Measurements from ENCODE around the gene MXD1. TPM values are rescaled to one million over a fixed set of nuclear protein-coding genes. Genes with fewer than 3 reads are reported as not detected.

The MXD1 gene
- total and polyA plus RNA-seq, 9 of the 15 experiments (the other 6 are each of a cell fraction or from before 2014, with no cell fraction given): 6.7 to 35.9 (median 11.0) TPM

- TF ChIP-seq JUN (IDR thresholded peaks at IDR 0.05; ENCODE audit: borderline replicate concordance, low read depth, low read length) (0 out of 2 replicates have a peak, but pooled peaks have one; percentile 27), JUN (CRISPR knock-in tag; IDR thresholded peaks at IDR 0.05; ENCODE audit: borderline replicate concordance) (no peak), ZKSCAN3 (CRISPR knock-in tag; IDR thresholded peaks at IDR 0.05) (no peak), MITF (IDR thresholded peaks at IDR 0.05) (no peak), ELK3 (CRISPR knock-in tag; IDR thresholded peaks at IDR 0.05) (no peak), RHOXF2B (CRISPR knock-in tag; conservative IDR thresholded peaks at IDR 0.05) (no peak), RAD21 (CRISPR knock-in tag; conservative IDR thresholded peaks at IDR 0.05 in 1 of 2, IDR thresholded peaks at IDR 0.05 in 1 of 2) (peak in 1 of 2 experiments; percentile 12; a peak in 1 of 4 replicates), ZNF830 (CRISPR knock-in tag; IDR thresholded peaks at IDR 0.05) (no peak), NR2C2 (CRISPR knock-in tag; IDR thresholded peaks at IDR 0.05) (peak; percentile 77), NR2C2 (tag; IDR thresholded peaks at IDR 0.05) (peak; percentile 96), MXI1 (IDR thresholded peaks at IDR 0.05; ENCODE audit: low read depth, low read length) (no peak), MAZ (CRISPR knock-in tag; conservative IDR thresholded peaks at IDR 0.05 in 1 of 2, IDR thresholded peaks at IDR 0.05 in 1 of 2) (peak in 1 of 2 experiments; percentile 62; a peak in 1 of 4 replicates), RNF2 (IDR thresholded peaks at IDR 0.05) (peak; percentile 87), CEBPB (tag; IDR thresholded peaks at IDR 0.05) (no peak), CREB3L1 (IDR thresholded peaks at IDR 0.05; ENCODE audit: borderline replicate concordance, low read depth) (peak; percentile 55; the same call in 1 of the 2 replicates), HINFP (tag; conservative IDR thresholded peaks at IDR 0.05; ENCODE audit: low read depth) (peak; percentile 60; the same call in 1 of the 2 replicates), L3MBTL2 (IDR thresholded peaks at IDR 0.05) (peak; percentile 57), CHD4 (IDR thresholded peaks at IDR 0.05; ENCODE audit: insufficient read depth, insufficient replicate concordance, low read depth, low read length, poor library complexity, severe bottlenecking) (no peak), ZNF253 (CRISPR knock-in tag; conservative IDR thresholded peaks at IDR 0.05) (no peak), GABPA (tag; conservative IDR thresholded peaks at IDR 0.05; ENCODE audit: low read depth) (peak; percentile 99), RB1 (IDR thresholded peaks at IDR 0.05; ENCODE audit: low read depth) (peak; percentile 71), TCFL5 (CRISPR knock-in tag; conservative IDR thresholded peaks at IDR 0.05) (no peak)
Observed at GRCh38 chr2:69893684-69894551, 21.0 kb upstream of the MXD1 start, which contains the start of gene SNRNP27 (continued).

Data from K562 (cell line).